GM21619 (cell line): Measurements from ENCODE around the gene SUCO.
"Not testable (repeated sequence)": the region's sequence is repeated elsewhere in the genome, so short reads cannot be mapped to it uniquely, and the experiment has no call there.

Experiments
- ATAC-seq: cut with Tn5 transposase; IDR thresholded peaks from one replicate; pipeline ENCODE4 v1.9.1; 2021; ENCODE audit not compliant: unreplicated experiment

The SUCO gene

DNA sequence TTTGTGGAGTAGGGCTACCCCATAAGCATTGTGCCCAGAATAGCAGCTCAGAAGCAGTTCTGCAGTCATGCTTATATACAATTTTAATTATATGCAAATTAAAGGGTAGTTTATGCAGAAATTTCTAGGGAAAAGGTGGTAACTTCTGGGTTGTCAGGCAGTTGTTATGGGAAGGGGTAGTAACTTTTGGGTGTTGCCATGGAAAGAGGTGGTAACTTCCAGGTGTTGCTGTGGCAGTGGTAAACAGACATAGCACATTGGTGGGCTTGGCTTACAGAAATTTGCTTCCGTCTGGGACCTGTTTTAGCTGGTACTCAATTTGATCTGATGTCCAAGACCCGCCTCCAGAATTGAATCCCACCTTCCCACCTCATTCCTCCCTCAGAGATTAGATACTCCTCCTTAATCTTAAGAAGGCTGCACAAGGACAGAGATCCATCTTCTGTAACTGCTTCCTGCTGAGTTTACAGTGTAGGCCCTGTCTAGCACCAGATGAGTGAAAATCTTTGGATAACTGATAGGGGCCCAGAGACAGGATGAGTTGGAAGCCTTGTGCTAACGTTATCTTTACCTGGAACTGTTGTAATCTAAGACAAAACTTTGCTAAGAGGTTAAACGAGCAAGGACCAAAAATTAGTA, 26.7 kb downstream of the SUCO start:
- no peak for ATAC-seq

DNA sequence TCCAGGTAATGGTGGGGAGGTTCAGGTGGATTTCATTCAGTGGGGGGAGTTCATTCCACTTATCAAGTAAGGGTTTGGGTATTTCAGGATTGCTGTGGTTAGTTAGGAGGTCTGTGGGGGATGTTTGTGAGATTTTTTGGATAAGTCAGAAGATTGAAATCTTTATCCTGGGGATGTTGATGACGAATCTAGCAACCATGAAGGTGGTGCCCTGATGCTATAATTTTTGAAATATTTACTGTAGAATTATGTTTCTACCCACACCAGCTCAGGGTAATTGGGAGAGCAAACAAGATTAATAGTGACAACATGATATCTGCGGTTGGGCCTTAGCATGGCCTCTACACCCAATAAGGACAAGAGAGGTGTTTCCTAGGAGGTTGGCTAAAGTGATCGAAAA, 28.3 kb downstream of the SUCO start:
- ATAC-seq: no peak

DNA sequence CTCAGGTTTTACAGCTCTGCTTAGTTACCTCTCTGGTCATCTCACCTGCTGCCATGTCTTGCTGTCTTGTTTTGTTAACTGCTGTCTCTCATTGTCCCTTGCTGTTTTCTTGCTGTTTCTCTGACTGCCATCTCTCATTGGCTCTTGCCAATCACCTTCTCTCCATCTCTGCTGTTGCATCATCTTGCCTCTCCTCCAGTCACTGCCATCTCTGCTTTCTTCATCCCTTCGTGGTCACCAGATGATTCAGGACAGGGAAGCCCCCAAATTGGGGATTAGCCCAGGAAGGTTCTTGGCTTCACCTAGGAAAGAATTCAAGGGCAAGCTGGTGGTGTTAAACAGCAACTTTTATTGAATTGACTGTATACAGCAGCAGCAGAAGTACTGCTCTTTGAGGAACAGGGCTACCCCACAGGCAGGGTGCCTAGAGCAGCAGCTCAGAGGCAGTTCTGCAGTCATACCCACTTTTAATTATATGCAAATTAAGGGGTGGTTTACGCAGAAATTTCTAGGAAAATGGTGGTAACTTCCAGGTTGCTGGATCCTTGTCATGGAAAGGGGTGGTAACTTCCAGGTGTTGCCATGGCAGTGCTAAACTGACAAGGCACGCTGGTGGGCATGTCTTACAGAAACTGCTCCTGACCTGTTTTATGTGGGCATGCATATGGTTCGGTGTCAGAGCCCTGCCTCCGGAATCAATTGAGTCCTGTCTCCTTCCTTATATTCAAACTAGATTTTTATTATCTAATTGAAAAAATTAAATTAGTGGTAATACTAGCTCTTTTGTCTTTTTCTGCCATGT, 33.4 kb downstream of the SUCO start:
- ATAC-seq: no peak

DNA sequence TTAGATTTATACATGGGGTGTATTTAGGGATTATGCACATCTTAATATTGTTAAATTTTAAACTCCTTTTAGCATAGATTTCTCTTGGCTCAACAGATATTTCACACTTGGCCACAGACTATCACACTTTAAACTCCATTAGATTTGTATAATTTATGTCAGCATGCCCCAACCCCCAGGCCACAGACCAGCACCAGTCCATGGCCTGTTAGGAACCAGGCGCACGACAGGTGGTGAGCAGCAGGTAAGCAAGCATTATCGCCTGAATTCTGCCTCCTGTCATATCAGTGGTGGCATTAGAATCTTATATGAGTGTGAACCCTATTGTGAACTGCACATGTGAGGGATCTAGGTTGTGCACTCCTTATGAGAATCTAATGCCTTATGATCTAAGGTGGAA, 34.8 kb downstream of the SUCO start:
- ATAC-seq: no peak

DNA sequence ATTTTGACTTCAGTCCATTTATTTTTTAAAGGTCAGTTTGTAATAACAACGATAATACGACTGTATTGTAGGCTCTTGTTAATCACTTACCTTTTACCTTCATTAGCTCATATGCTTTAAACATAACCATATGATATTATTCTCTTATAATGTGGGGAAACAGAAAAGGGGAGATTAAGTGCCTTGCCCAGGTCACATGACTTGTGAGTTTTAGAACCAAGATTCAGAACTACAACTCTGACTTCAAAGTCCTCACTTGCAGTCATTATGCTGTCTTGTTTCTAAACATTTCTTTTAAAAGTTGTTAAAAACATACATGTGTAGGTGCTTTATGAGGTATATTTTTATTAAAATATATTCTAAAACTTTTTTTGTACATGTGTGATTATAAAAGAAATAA, 41.1 kb downstream of the SUCO start:
- no peak for ATAC-seq

DNA sequence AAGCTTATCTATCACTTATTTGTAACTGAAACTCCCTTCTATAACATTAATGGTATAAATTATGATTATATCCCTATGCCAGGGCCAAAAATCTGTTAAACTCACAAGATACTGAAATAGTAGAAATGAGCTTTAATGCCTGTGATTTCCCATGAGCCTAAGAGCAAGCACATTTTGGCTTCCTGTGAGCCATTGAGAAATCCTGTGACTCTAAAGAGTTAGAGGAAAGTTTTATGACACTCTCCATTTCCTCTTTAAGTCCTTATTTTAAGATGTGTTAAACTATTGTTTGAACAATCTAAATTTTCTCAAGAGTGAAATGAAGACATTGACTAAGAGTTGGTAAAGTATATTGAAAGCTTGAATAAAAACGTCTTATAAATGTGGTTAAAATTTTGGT, 45.6 kb downstream of the SUCO start:
- ATAC-seq: no peak

DNA sequence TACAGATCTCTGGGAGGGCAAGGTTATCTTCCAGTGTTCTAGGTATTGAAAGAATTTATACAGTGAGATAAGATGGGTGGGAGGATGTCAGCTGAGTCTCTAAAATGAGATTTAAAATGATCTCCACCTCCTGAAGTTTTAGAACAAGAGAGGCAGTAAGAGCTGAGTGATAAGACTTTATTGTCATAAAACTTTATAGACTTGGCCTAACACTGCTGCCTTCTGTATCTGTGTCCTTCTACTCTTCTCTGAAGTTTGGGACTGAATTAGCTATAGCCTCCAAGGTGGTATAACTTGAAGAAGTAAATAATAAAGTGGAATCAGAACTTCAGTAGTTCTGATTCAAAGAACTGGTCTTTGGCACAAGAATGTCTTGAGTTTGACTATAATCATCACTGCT, 48.3 kb downstream of the SUCO start:
- no peak for ATAC-seq

DNA sequence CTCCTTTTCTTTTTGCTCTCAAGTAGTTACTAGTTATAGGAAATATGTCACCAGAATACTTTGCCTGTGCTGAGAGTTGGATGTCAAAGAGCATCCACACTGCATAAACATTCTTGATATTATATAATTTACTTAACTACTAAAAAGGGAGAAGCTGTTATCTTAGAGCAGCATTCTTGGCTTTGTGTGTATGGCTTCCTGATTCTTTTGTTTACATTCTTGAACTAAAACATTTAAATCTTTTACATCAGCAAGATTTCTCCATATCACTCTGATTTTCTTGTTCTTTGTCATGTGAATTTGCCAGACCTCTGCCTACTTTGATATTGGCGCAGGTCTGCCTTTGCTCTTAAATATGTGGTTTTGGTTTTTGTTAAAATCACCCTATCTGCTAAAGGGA, 48.8 kb downstream of the SUCO start:
- no peak for ATAC-seq

DNA sequence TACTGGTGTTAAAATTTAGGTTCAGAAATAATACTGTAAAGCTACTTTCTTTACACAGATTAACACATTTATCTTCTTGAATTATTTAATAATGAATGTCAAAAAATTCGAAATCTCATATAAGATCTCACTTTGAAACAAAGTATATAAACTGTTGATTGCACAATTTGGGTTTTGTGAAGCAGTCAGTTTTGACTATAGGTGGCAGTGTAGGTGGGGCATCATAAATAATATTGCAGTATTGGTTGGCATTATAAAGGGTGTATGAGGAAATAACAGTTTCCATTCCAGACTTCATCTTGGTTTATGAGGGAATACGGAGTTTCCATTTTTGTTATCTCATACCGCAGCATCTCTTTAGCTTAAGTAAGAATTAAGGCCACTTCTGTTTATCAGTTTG, 49.9 kb downstream of the SUCO start:
- ATAC-seq: no peak

DNA sequence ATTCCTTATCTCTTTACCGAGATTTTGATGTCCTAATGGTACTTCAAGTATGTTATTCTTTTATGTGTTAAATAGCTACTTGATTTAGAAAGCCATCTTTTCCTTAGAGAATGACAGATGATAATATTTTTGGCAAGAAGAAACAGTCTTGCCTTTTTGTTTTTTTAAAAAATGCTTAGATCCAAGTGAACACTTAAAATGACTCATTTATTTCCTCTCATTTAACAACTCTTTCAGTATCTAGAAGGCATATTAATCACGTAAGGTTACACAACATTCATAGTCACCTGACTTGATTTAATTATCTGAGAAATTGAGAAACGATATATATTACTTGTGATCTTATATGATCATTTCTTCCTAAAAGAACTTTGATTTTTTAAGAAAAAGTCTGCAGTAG, 52.4 kb downstream of the SUCO start:
- ATAC-seq: no peak

DNA sequence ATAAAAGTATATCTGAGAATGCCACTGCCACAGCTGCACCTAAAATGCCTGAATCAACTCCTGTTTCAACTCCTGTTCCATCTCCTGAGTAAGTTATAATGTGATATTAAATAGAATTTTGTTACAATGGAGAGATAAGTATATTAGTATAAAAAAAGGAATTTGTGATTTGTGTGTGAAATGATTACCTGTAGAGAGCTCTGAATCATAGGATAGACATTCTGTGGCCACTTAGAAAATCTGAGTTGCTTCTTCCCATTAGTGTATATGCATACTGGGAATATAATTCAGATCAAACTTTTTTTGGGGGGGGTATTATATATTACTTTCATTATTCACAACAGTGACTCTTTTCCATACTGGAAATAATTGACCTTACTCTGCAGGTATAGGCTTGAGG, 52.9 kb downstream of the SUCO start:
- ATAC-seq: no peak

DNA sequence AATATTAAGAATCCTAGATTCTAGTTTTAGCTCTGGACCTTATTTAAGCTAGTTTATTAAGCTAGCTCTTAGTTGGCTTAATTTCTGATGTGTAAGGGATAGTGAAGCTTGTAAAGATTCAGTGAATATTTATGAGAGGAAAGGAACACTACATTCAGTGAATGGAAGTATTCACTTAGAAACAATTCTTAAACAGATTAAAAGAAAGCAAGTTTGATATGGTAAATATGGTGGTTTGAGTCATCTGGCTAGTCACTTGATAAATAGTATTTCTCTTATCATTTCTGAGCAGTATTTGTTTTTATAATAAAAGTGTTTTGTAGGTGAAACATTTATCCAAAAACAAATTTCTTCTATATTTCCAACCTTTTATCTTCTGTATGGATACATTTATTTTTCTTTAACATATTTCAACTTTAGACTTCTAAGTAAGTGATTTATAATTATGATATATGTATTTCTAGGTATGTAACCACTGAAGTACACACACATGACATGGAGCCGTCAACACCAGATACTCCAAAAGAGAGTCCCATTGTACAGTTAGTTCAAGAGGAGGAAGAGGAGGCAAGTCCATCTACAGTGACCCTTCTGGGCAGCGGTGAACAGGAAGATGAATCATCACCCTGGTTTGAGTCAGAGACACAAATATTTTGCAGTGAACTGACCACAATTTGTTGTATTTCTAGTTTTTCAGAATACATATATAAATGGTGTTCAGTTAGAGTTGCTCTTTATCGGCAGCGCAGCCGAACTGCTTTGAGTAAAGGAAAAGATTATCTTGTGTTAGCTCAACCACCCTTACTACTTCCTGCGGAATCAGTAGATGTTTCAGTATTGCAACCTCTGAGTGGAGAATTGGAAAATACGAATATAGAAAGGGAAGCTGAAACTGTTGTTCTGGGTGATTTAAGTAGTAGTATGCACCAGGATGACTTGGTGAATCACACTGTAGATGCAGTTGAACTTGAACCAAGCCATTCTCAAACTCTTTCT, 55.6 kb downstream of the SUCO start:
- ATAC-seq: peak; percentile 69

DNA sequence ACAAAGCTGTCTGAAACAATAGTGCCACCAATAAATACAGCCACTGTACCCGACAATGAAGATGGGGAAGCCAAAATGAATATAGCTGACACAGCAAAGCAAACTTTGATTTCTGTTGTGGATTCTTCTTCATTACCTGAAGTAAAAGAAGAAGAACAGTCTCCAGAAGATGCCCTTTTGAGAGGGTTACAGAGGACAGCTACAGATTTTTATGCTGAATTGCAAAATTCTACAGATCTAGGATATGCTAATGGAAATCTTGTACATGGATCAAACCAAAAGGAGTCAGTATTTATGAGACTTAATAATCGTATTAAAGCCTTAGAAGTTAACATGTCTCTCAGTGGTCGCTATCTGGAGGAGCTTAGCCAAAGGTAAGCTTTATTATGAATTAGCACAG, 56.6 kb downstream of the SUCO start:
- ATAC-seq: no peak

DNA sequence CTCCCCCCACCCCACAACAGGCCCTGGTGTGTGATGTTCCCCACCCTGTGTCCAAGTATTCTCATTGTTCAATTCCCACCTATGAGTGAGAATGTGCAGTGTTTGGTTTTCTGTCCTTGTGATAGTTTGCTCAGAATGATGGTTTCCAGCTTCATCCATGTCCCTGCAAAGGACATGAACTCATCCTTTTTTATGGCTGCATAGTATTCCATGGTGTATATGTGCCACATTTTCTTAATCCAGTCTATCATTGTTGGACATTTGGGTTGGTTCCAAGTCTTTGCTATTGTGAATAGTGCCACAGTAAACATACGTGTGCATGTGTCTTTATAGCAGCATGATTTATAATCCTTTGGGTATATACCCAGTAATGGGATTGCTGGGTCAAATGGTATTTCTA, 58.5 kb downstream of the SUCO start:
- not testable (repeated sequence) for ATAC-seq

DNA sequence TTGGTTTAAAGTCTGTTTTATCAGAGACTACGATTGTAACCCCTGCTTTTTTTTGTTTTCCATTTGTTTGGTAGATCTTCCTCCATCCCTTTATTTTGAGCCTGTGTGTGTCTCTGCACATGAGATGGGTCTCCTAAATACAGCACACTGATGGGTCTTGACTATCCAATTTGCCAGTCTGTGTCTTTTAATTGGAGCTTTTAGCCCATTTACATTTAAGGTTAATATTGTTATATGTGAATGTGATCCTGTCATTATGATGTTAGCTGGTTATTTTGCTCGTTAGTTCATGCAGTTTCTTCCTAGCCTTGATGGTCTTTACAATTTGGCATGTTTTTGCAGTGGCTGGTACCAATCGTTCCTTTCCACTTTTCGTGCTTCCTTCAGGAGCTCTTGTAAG, 62.1 kb downstream of the SUCO start:
- not testable (repeated sequence) for ATAC-seq

DNA sequence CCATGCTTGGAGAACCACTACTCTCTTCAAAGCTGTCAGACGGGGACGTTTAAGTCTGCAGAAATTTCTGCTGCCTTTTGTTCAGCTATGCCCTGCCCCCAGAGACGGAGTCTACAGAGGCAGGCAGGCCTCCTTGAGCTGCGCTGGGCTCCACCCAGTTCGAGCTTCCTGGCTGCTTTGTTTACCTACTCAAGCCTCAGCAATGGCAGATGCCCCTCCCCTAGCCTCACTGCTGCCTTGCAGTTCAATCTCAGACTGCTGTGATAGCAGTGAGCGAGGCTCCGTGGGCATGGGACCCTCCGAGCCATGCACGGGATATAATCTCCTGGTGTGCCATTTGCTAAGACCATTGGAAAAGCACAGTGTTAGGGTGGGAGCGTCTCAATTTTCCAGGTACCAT, 63.8 kb downstream of the SUCO start:
- not testable (repeated sequence) for ATAC-seq

DNA sequence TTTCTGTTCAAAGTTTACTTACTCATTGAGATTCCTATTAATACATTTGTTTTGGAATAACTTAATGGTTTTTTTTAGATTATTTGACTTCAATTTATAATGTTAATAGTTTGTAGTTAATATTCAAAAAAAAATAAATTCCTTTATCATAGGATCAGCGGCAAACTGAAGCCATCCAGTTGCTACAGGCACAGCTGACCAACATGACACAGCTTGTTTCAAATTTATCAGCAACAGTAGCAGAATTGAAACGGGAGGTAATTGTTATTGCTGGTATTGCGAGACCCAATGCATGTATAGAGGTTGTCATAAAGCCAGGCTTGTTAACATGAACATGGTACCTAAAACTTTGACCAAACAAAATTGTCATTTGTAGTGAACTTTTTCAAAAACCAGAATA, 67.0 kb downstream of the SUCO start:
- no peak for ATAC-seq

DNA sequence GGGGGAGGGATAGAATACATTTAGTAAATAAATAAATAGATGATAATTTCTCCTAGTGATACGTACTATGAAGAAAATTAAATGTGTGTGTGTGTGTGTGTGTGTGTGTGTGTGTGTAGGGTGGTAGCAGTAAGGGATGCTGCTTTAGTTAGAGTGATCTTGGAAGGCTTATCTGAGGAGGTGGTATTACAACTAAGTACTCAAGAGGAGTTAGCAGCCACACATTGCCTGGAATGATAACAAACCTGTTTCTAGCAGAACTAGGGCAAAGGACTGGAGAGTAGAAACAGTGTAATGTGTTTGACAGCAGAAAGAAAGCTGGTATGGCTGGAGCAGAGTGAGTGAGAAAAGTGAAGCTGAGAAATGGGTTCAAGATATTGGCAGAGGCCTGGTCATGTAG, 67.7 kb downstream of the SUCO start:
- no peak for ATAC-seq

DNA sequence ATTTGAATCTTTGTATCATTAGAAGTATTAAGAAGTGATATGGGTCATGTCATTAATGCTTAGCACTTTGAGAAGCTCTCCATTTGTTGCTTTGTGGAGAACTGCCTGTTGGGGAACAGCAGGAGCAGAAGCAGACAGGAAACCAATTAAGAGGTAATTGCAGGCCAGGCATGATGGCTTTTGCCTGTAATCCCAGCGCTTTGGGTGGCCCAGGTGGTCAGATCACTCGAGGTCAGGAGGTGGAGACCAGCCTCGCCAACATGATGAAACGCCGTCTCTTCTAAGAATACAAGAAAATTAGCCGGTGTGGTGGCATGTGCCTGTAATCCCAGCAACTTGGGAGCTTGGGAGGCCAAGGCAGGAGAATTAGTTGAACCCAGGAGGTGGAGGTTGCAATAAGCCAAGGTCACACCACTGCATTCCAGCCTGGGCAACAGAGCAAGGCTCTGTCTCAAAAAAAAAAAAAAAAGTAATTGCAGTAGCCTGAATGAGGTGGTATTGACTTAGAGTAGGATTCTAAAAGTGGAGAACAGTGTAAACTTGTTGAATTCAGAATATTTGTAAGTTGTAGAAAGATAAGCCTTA, 68.2 kb downstream of the SUCO start:
- ATAC-seq: no peak

DNA sequence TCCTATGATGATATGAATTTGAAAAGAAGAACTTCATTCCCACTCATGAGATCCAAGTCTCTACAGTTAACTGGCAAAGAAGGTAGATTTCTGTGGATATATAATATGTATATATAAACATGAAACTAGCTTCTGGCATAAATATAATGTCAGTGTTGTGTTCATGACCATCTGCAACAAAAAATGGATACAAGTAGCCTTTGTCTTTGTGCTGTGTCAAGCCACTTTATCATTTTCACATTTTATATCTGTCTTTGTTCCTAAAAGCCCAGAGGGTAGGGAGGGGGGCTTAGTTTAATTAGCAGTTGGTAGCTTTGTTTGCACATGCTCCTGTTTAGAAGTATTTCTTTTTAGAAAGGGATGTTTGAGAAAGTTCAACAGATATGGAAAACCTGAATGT, 69.8 kb downstream of the SUCO start:
- ATAC-seq: no peak

DNA sequence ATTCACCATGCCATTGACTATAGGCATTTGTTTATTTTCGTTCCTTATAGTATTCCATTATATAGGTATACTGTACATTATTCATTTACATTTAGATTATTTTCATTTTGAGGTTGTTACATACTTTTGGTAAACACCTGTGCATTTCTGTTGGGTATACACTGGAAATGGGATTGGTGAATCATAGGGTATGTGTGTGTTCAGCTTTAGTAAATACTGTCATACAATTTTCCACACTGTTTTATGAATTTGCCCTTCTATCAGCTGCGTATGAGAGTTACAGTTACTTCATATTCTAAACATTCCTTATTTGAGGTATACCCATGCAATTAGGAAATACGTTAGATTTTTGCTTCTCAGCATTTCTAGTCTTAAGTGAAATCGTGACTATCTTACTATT, 70.9 kb downstream of the SUCO start:
- ATAC-seq: no peak
